H9 (cell line): Measurements from ENCODE around the gene MTMR1. TPM values are rescaled to one million over a fixed set of nuclear protein-coding genes. Genes with fewer than 3 reads are reported as not detected.

Experiments
- DNase-seq: peaks from one replicate; pipeline ENCODE4 v3.0.0-alpha.2; 2017
- H2AFZ ChIP-seq: one replicate; pipeline ENCODE4 v1.6.1; 2013; ENCODE audit warnings: mild to moderate bottlenecking, low read length, control low read depth, moderate library complexity
- H2AK5ac ChIP-seq: 2 replicates; pipeline ENCODE4 v1.6.1; 2013; ENCODE audit warnings: low read length, control low read depth, mixed read lengths; ENCODE audit not compliant: insufficient read length
- H2BK120ac ChIP-seq: one replicate; pipeline ENCODE4 v1.6.1; 2013; ENCODE audit warnings: low read depth, mild to moderate bottlenecking, low read length, control low read depth, inconsistent platforms; ENCODE audit not compliant: poor library complexity, severe bottlenecking
- H2BK12ac ChIP-seq: 2 replicates; pipeline ENCODE4 v1.6.1; 2013; ENCODE audit warnings: low read length, control low read depth, mixed read lengths, low read depth; ENCODE audit not compliant: insufficient read length
- H2BK15ac ChIP-seq: 2 replicates; pipeline ENCODE4 v1.6.1; 2013; ENCODE audit warnings: low read depth, low read length, control low read depth
- H2BK20ac ChIP-seq: one replicate; pipeline ENCODE4 v1.6.1; 2013; ENCODE audit warnings: low read depth, mild to moderate bottlenecking, low read length, control low read depth, inconsistent platforms; ENCODE audit not compliant: poor library complexity, severe bottlenecking
- H2BK5ac ChIP-seq: 2 replicates; pipeline ENCODE4 v1.6.1; 2013; ENCODE audit warnings: low read length, control low read depth, mixed read lengths; ENCODE audit not compliant: insufficient read length
- H3K14ac ChIP-seq: 2 replicates; pipeline ENCODE4 v1.6.1; 2013; ENCODE audit warnings: low read length, control low read depth; ENCODE audit not compliant: insufficient read depth
- H3K18ac ChIP-seq: 2 replicates; pipeline ENCODE4 v1.6.1; 2013; ENCODE audit warnings: low read depth, mild to moderate bottlenecking, mixed read lengths, low read length, control low read depth; ENCODE audit not compliant: insufficient read length
- H3K23ac ChIP-seq: 2 replicates; pipeline ENCODE4 v1.6.1; 2013; ENCODE audit warnings: low read length, control low read depth, mixed read lengths, low read depth; ENCODE audit not compliant: insufficient read length
- H3K23me2 ChIP-seq: 2 replicates; pipeline ENCODE4 v1.6.1; 2013; ENCODE audit warnings: low read depth, mild to moderate bottlenecking, mixed read lengths, low read length, control low read depth; ENCODE audit not compliant: insufficient read length, poor library complexity, severe bottlenecking
- H3K27ac ChIP-seq: 2 replicates; pipeline ENCODE4 v1.5.1; 2013; ENCODE audit warnings: low read length, control low read depth, mixed read lengths, low read depth; ENCODE audit not compliant: insufficient read length
- H3K27me3 ChIP-seq: 2 replicates; pipeline ENCODE4 v1.6.1; 2013; ENCODE audit warnings: low read length, control low read depth, inconsistent platforms; ENCODE audit not compliant: insufficient read depth
- H3K4ac ChIP-seq: 2 replicates; pipeline ENCODE4 v1.6.1; 2013; ENCODE audit warnings: low read depth, mild to moderate bottlenecking, control low read depth, inconsistent platforms, low read length, moderate library complexity
- H3K4me1 ChIP-seq: 2 replicates; pipeline ENCODE4 v1.6.1; 2013; ENCODE audit warnings: low read length, control low read depth, inconsistent platforms; ENCODE audit not compliant: insufficient read depth
- H3K4me2 ChIP-seq: 2 replicates; pipeline ENCODE4 v1.6.1; 2013; ENCODE audit warnings: low read length, control low read depth, mixed read lengths; ENCODE audit not compliant: insufficient read length, insufficient read depth
- H3K56ac ChIP-seq: 2 replicates; pipeline ENCODE4 v1.6.1; 2013; ENCODE audit warnings: low read depth, mild to moderate bottlenecking, mixed read lengths, low read length, control low read depth; ENCODE audit not compliant: insufficient read length
- H3K79me1 ChIP-seq: 2 replicates; pipeline ENCODE4 v1.6.1; 2013; ENCODE audit warnings: low read depth, mild to moderate bottlenecking, moderate library complexity, low read length, control low read depth, inconsistent platforms; ENCODE audit not compliant: insufficient read depth, poor library complexity, severe bottlenecking
- H3K79me2 ChIP-seq: 2 replicates; pipeline ENCODE4 v1.6.1; 2013; ENCODE audit warnings: low read length, control low read depth, inconsistent platforms; ENCODE audit not compliant: insufficient read depth
- H3K9ac ChIP-seq: 2 replicates; pipeline ENCODE4 v1.6.1; 2013; ENCODE audit warnings: low read length, control low read depth, mixed read lengths; ENCODE audit not compliant: insufficient read length; ENCODE audit errors: extremely low read depth
- H3K9me3 ChIP-seq: one replicate; pipeline ENCODE4 v1.6.1; 2013; ENCODE audit warnings: low read depth, low read length, inconsistent platforms; ENCODE audit not compliant: control insufficient read depth
- H3T11ph ChIP-seq: one replicate; pipeline ENCODE4 v1.6.1; 2013; ENCODE audit warnings: mild to moderate bottlenecking, low read length, control low read depth, inconsistent platforms
- H4K20me1 ChIP-seq: one replicate; pipeline ENCODE4 v1.6.1; 2013; ENCODE audit not compliant: control insufficient read depth, insufficient read length, insufficient read depth
- H4K5ac ChIP-seq: 2 replicates; pipeline ENCODE4 v1.6.1; 2013; ENCODE audit warnings: low read depth, mild to moderate bottlenecking, mixed read lengths, low read length, control low read depth; ENCODE audit not compliant: insufficient read length
- H4K8ac ChIP-seq: replicated peaks from 2 replicates; pipeline ENCODE4 v1.6.1; 2013; ENCODE audit warnings: low read length, control low read depth, mixed read lengths, low read depth; ENCODE audit not compliant: insufficient read length
- H4K91ac ChIP-seq: 2 replicates; pipeline ENCODE4 v1.6.1; 2013; ENCODE audit warnings: low read depth, mild to moderate bottlenecking, moderate library complexity, mixed read lengths, low read length, control low read depth; ENCODE audit not compliant: insufficient read length
- H3K27ac Mint-ChIP-seq, 3 experiments: 2 replicates in 2 of 3; 3 replicates in 1 of 3; pipeline ENCODE4 v1.8.0; 2020 to 2021; ENCODE audit warnings: mixed read lengths in 3 of 3, mild to moderate bottlenecking in 1 of 3, moderate library complexity in 1 of 3
- H3K27me3 Mint-ChIP-seq: 2 replicates; pipeline ENCODE4 v1.8.0; 2021; ENCODE audit warnings: low read depth, mild to moderate bottlenecking, moderate library complexity, mixed read lengths
- H3K36me3 Mint-ChIP-seq, 3 experiments: 2 replicates in 2 of 3; 3 replicates in 1 of 3; pipeline ENCODE4 v1.8.0; 2020 to 2021; ENCODE audit warnings: low read depth in 3 of 3, mixed read lengths in 3 of 3; ENCODE audit not compliant: insufficient read depth in 1 of 3
- H3K4me1 Mint-ChIP-seq, 2 experiments: 2 replicates each; pipeline ENCODE4 v1.8.0; 2020; ENCODE audit warnings: mixed read lengths in 2 of 2
- H3K4me3 Mint-ChIP-seq, 2 experiments: 2 replicates in 1 of 2; 3 replicates in 1 of 2; pipeline ENCODE4 v1.8.0; 2020 to 2021; ENCODE audit warnings: mild to moderate bottlenecking in 2 of 2, mixed read lengths in 2 of 2, moderate library complexity in 1 of 2
- H3K9me3 Mint-ChIP-seq, 2 experiments: 2 replicates in 1 of 2; 3 replicates in 1 of 2; pipeline ENCODE4 v1.8.0; 2020; ENCODE audit warnings: mild to moderate bottlenecking in 2 of 2, mixed read lengths in 2 of 2, moderate library complexity in 1 of 2
- WGBS: extraction: QIAGEN DNeasy Blood & Tissue Kit; methylation state at CpG from one replicate; pipeline ENCODE4 v1.1.7; 2013; ENCODE audit warnings: missing lambda C conversion rate, low lambda C conversion rate, mixed read lengths; ENCODE audit not compliant: insufficient read length; ENCODE audit errors: extremely low coverage; 5-methylcytosine and 5-hydroxymethylcytosine counted together
- total RNA-seq: library from RNA; stranded (reverse); gene quantifications from 2 replicates; pipeline ENCODE4 v1.2.1, GENCODE V29; 2021
- TF ChIP-seq, protein P1 (sequence below): fragments of 200-600 bp; sonication (generic); conservative IDR thresholded peaks from 3 replicates; pipeline ENCODE4 v1.8.0; 2021; ENCODE audit warnings: antibody characterized with exemption, mild to moderate bottlenecking

The MTMR1 gene
- total RNA-seq, 1 experiment from 2014 or later: 25.2 TPM

DNA sequence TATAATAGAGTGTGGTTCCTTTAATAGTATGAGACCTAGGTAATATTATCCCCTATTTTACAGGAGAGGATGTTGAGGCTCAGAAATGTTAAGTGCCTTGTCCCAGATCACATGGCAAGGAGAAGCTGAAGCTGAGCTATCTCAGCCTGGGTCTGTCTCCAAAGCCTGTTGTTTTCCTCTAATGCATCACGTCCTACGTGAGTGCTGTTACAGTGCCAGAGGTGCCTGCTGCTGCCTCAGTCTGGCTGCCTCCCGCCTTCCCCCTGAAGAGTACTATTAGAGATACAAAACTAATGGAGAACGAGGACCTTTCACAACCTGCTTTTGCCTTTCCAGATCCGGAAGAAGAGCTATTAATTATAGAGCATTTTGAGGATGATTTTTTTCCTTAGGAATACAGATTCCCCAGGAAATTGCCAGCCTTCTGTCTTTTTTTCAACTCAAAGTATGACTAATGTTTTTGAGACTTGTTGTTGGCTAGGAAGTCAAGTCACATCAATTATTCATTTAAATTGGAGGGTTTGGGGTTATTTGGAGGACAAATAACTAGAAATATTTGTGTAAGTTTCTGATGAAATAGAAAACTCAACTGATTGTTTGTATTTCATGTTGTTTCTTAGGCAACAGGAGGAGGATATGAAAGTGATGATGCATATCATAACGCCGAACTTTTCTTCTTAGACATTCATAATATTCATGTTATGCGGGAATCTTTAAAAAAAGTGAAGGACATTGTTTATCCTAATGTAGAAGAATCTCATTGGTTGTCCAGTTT is 43.9 kb upstream of the MTMR1 start:
- Histone ChIP-seq H3K14ac (no peak overlapping the region), H3K23me2 (no peaks in the 10 kb centered on the region), H2AFZ (no peak overlapping the region), H2BK20ac (no peak overlapping the region), H2BK12ac (no peak overlapping the region), H3K79me2 (no peaks in the 10 kb centered on the region), H2BK5ac (no peak overlapping the region), H2BK15ac (no peak overlapping the region), H3K9me3 (no peaks in the 10 kb centered on the region), H3K79me1 (no peaks in the 10 kb centered on the region), H3K18ac (no peak overlapping the region), H2AK5ac (no peak overlapping the region), H2BK120ac (no peak overlapping the region), H3K4ac (no peak overlapping the region), H4K8ac (no peak overlapping the region), H4K20me1 (no peaks in the 10 kb centered on the region), H4K5ac (no peak overlapping the region), H3K4me2 (no peak overlapping the region), H3K56ac (no peak overlapping the region), H3T11ph (no peak overlapping the region), H3K27ac (no peak overlapping the region), H4K91ac (no peak overlapping the region), H3K9ac (no peak overlapping the region), H3K27me3 (no peaks in the 10 kb centered on the region), H3K23ac (no peak overlapping the region), H3K4me1 (no peaks in the 10 kb centered on the region)
- peaks cover 0 to 5% (median 1%) of the 10 kb centered on the region in 3 experiments; a peak in 4 of 7 replicates for H3K36me3 Mint-ChIP-seq
- H3K9me3 Mint-ChIP-seq: peaks cover 51 to 55% of the 10 kb centered on the region in 2 experiments
- no peak for DNase-seq
- no peak overlapping the region for H3K4me3 Mint-ChIP-seq
- H3K4me1 Mint-ChIP-seq: no peaks in the 10 kb centered on the region
- WGBS: no CpG with 5 or more reads among the region's 8 CpGs
- H3K27ac Mint-ChIP-seq: no peak overlapping the region; a peak in 1 of 7 replicates
- H3K27me3 Mint-ChIP-seq: no peaks in the 10 kb centered on the region
- TF ChIP-seq, protein P1, sequence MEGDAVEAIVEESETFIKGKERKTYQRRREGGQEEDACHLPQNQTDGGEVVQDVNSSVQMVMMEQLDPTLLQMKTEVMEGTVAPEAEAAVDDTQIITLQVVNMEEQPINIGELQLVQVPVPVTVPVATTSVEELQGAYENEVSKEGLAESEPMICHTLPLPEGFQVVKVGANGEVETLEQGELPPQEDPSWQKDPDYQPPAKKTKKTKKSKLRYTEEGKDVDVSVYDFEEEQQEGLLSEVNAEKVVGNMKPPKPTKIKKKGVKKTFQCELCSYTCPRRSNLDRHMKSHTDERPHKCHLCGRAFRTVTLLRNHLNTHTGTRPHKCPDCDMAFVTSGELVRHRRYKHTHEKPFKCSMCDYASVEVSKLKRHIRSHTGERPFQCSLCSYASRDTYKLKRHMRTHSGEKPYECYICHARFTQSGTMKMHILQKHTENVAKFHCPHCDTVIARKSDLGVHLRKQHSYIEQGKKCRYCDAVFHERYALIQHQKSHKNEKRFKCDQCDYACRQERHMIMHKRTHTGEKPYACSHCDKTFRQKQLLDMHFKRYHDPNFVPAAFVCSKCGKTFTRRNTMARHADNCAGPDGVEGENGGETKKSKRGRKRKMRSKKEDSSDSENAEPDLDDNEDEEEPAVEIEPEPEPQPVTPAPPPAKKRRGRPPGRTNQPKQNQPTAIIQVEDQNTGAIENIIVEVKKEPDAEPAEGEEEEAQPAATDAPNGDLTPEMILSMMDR: no peak
